Measurements from ENCODE around the gene TM9SF1. TPM values are rescaled to one million over a fixed set of nuclear protein-coding genes. Genes with fewer than 3 reads are reported as not detected.
A peak's percentile ranks its signal among the peaks of the same experiment; 100 is the strongest.

TM9SF1 gene
- total and polyA plus RNA-seq, 2 of the 13 experiments (the other 11 are each of a cell fraction or from before 2014, with no cell fraction given), result 83.2 to 110 TPM

GRCh38 chr14:24240110-24240918, 45.1 kb upstream of the TM9SF1 start (continued):
- TF ChIP-seq, protein P1, sequence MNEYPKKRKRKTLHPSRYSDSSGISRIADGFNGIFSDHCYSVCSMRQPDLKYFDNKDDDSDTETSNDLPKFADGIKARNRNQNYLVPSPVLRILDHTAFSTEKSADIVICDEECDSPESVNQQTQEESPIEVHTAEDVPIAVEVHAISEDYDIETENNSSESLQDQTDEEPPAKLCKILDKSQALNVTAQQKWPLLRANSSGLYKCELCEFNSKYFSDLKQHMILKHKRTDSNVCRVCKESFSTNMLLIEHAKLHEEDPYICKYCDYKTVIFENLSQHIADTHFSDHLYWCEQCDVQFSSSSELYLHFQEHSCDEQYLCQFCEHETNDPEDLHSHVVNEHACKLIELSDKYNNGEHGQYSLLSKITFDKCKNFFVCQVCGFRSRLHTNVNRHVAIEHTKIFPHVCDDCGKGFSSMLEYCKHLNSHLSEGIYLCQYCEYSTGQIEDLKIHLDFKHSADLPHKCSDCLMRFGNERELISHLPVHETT (CRISPR knock-in tag; conservative IDR thresholded peaks at IDR 0.05), result no peak
- TF ChIP-seq PHF20 (CRISPR knock-in tag; IDR thresholded peaks at IDR 0.05) (0 out of 2 replicates have a peak, but pooled peaks have one; percentile 37), TMF1 (CRISPR knock-in tag; IDR thresholded peaks at IDR 0.05; ENCODE audit: low read depth) (0 out of 2 replicates have a peak, but pooled peaks have one; percentile 43), ZNF224 (CRISPR knock-in tag; IDR thresholded peaks at IDR 0.05) (peak; percentile 23; the same call in 1 of the 2 replicates), ZNF737 (CRISPR knock-in tag; IDR thresholded peaks at IDR 0.05; ENCODE audit: borderline replicate concordance) (peak; percentile 67; the same call in 1 of the 2 replicates), ZC3H13 (CRISPR knock-in tag; IDR thresholded peaks at IDR 0.05) (peak; percentile 25; the same call in 1 of the 2 replicates), ZNF557 (CRISPR knock-in tag; IDR thresholded peaks at IDR 0.05) (no peak), HIVEP1 (CRISPR knock-in tag; IDR thresholded peaks at IDR 0.05) (peak; percentile 7; the same call in 1 of the 2 replicates), ZNF354B (CRISPR knock-in tag; IDR thresholded peaks at IDR 0.05) (0 out of 2 replicates have a peak, but pooled peaks have one; percentile 57), IRX3 (CRISPR knock-in tag; IDR thresholded peaks at IDR 0.05; ENCODE audit: borderline replicate concordance, low read depth) (0 out of 2 replicates have a peak, but pooled peaks have one; percentile 37), BORCS8-MEF2B (CRISPR knock-in tag; IDR thresholded peaks at IDR 0.05) (peak; percentile 22; the same call in 1 of the 2 replicates), TRIM24 (CRISPR knock-in tag; IDR thresholded peaks at IDR 0.05) (0 out of 2 replicates have a peak, but pooled peaks have one; percentile 15), FOXO1 (CRISPR knock-in tag; IDR thresholded peaks at IDR 0.05) (peak; percentile 35; the same call in 1 of the 2 replicates), TAF1 (CRISPR knock-in tag; IDR thresholded peaks at IDR 0.05) (0 out of 2 replicates have a peak, but pooled peaks have one; percentile 13), NFATC3 (CRISPR knock-in tag; IDR thresholded peaks at IDR 0.05) (no peak), SSRP1 (CRISPR knock-in tag; IDR thresholded peaks at IDR 0.05) (peak; percentile 92)
- TF ChIP-seq, protein P2, sequence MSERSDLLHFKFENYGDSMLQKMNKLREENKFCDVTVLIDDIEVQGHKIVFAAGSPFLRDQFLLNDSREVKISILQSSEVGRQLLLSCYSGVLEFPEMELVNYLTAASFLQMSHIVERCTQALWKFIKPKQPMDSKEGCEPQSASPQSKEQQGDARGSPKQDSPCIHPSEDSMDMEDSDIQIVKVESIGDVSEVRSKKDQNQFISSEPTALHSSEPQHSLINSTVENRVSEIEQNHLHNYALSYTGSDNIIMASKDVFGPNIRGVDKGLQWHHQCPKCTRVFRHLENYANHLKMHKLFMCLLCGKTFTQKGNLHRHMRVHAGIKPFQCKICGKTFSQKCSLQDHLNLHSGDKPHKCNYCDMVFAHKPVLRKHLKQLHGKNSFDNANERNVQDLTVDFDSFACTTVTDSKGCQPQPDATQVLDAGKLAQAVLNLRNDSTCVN (CRISPR knock-in tag; IDR thresholded peaks at IDR 0.05; ENCODE audit: borderline replicate concordance), result no peak
- TF ChIP-seq, protein P3, sequence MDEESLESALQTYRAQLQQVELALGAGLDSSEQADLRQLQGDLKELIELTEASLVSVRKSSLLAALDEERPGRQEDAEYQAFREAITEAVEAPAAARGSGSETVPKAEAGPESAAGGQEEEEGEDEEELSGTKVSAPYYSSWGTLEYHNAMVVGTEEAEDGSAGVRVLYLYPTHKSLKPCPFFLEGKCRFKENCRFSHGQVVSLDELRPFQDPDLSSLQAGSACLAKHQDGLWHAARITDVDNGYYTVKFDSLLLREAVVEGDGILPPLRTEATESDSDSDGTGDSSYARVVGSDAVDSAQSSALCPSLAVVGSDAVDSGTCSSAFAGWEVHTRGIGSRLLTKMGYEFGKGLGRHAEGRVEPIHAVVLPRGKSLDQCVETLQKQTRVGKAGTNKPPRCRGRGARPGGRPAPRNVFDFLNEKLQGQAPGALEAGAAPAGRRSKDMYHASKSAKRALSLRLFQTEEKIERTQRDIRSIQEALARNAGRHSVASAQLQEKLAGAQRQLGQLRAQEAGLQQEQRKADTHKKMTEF (CRISPR knock-in tag; IDR thresholded peaks at IDR 0.05), result no peak
- TF ChIP-seq, protein P4, sequence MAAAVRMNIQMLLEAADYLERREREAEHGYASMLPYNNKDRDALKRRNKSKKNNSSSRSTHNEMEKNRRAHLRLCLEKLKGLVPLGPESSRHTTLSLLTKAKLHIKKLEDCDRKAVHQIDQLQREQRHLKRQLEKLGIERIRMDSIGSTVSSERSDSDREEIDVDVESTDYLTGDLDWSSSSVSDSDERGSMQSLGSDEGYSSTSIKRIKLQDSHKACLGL (CRISPR knock-in tag; IDR thresholded peaks at IDR 0.05), result peak; percentile 71; the same call in 1 of the 2 replicates
- TF ChIP-seq, protein P5, sequence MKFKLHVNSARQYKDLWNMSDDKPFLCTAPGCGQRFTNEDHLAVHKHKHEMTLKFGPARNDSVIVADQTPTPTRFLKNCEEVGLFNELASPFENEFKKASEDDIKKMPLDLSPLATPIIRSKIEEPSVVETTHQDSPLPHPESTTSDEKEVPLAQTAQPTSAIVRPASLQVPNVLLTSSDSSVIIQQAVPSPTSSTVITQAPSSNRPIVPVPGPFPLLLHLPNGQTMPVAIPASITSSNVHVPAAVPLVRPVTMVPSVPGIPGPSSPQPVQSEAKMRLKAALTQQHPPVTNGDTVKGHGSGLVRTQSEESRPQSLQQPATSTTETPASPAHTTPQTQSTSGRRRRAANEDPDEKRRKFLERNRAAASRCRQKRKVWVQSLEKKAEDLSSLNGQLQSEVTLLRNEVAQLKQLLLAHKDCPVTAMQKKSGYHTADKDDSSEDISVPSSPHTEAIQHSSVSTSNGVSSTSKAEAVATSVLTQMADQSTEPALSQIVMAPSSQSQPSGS (CRISPR knock-in tag; IDR thresholded peaks at IDR 0.05), result no peak
- TF ChIP-seq, protein P6, sequence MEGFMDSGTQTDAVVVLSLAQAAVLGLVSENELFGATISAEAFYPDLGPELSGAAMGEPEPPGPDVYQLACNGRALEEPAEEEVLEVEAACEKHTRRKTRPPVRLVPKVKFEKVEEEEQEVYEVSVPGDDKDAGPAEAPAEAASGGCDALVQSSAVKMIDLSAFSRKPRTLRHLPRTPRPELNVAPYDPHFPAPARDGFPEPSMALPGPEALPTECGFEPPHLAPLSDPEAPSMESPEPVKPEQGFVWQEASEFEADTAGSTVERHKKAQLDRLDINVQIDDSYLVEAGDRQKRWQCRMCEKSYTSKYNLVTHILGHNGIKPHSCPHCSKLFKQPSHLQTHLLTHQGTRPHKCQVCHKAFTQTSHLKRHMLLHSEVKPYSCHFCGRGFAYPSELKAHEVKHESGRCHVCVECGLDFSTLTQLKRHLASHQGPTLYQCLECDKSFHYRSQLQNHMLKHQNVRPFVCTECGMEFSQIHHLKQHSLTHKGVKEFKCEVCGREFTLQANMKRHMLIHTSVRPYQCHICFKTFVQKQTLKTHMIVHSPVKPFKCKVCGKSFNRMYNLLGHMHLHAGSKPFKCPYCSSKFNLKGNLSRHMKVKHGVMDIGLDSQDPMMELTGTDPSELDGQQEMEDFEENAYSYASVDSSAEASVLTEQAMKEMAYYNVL (CRISPR knock-in tag; IDR thresholded peaks at IDR 0.05; ENCODE audit: borderline replicate concordance), result 0 out of 2 replicates have a peak, but pooled peaks have one; percentile 47
